Kidney (tissue), 14 donors: ENCODE data around the gene EGFL6. TPM values are rescaled to one million over a fixed set of nuclear protein-coding genes. Genes with fewer than 3 reads are reported as not detected.

Experiments used
- DNase-seq, 5 donors: peaks; one replicate each; pipeline ENCODE4 v3.0.0-alpha.2; 2013 to 2020
- FAIRE-seq: peaks from 2 replicates; lab custom pipeline; 2012; peaks lifted over from hg19 to GRCh38; lab: Jason Lieb, UNC
- H3K27ac ChIP-seq, 2 donors: one replicate each; pipeline ENCODE4 v1.7.0; 2013; ENCODE audit warnings: low read depth in 2 of 2, low read length in 2 of 2, inconsistent platforms in 1 of 2
- H3K27me3 ChIP-seq: one replicate; pipeline ENCODE4 v1.7.1; 2013; ENCODE audit warnings: low read length, inconsistent platforms; ENCODE audit not compliant: control insufficient read depth, insufficient read depth
- H3K36me3 ChIP-seq, 3 donors: one replicate each; pipeline versions ENCODE4 v1.7.0 to v1.7.1; 2013; ENCODE audit warnings: low read length in 3 of 3, control low read depth in 1 of 3, inconsistent platforms in 1 of 3; ENCODE audit not compliant: insufficient read depth in 3 of 3, control insufficient read depth in 2 of 3
- H3K4me1 ChIP-seq, 3 donors: one replicate each; pipeline versions ENCODE4 v1.7.0 to v1.7.1; 2013; ENCODE audit warnings: low read length in 3 of 3, inconsistent platforms in 1 of 3, low read depth in 1 of 3; ENCODE audit not compliant: control insufficient read depth in 2 of 3, insufficient read depth in 2 of 3
- H3K4me3 ChIP-seq, 3 donors: one replicate each; pipeline versions ENCODE4 v1.7.0 to v1.8.1; 2013; ENCODE audit warnings: low read length in 3 of 3, control low read depth in 1 of 3, inconsistent platforms in 1 of 3
- H3K9ac ChIP-seq, 3 donors: one replicate each; pipeline versions ENCODE4 v1.7.0 to v1.7.1; 2013; ENCODE audit warnings: low read length in 3 of 3, control low read depth in 1 of 3, inconsistent platforms in 1 of 3
- H3K9me3 ChIP-seq, 3 donors: one replicate each; pipeline versions ENCODE4 v1.7.0 to v1.7.1; 2013; ENCODE audit warnings: low read length in 3 of 3, control low read depth in 1 of 3, inconsistent platforms in 1 of 3; ENCODE audit not compliant: control insufficient read depth in 2 of 3, insufficient read depth in 1 of 3
- CTCF ChIP-seq: IDR thresholded peaks from 3 replicates; pipeline ENCODE4 v1.5.1; 2012; ENCODE audit warnings: mild to moderate bottlenecking, moderate library complexity, borderline replicate concordance; ENCODE audit not compliant: insufficient read depth; ENCODE audit errors: extremely low read depth
- intact Hi-C: fragments of 100-400 bp; cut with DNase I; formaldehyde crosslinking; loops from one replicate; pipeline ENCODE4 v1.11.1; 2022
- polyA plus RNA-seq: library from polyadenylated mRNA; stranded (reverse); fragments of 350-450 nt; fragmentation: Illumina TruSeq; extraction: RNeasy Lipid Tissue Mini Kit (QIAGEN cat#74804); gene quantifications from one replicate; pipeline ENCODE4 v1.2.3, GENCODE V29; 2014; ENCODE audit warnings: low read depth, low replicate concordance; ENCODE audit not compliant: insufficient read depth
- total RNA-seq: library from RNA; stranded (reverse); fragmentation: NEBNext Ultra II Directional; extraction: Animal tissue kit (Norgen Biotek cat#: 25700); gene quantifications from one replicate; pipeline ENCODE4 v1.2.1, GENCODE V29; 2021
- donor health status: control.
- donor health status: control.
- donor health status: control.
- donor health status: control.
- donor health status: control.
- donor health status: DM: yes; HTN: yes; CAD: no.
- donor health status: Normal renal cell carcinoma (clear cell type).

The EGFL6 gene
- total and polyA plus RNA-seq, 2 donors from 2014 or later: 0.43 TPM; not detected in 1

- no peak for FAIRE-seq
- no peak overlapping the region for H3K9ac ChIP-seq
- no peaks in the 10 kb centered on the region for H3K9me3 ChIP-seq
- peaks cover 8% of the 10 kb centered on the region for H3K27me3 ChIP-seq
- DNase-seq: no peak
- intact Hi-C loops: no loop called here
- no peak overlapping the region for H3K4me3 ChIP-seq
- no peaks in the 10 kb centered on the region for H3K36me3 ChIP-seq
- H3K4me1 ChIP-seq: no peaks in the 10 kb centered on the region
- no peak overlapping the region for H3K27ac ChIP-seq
- no peak for TF ChIP-seq CTCF
Measured at GRCh38 chrX:13579661-13580060, 10.3 kb downstream of the EGFL6 start.

DNA sequence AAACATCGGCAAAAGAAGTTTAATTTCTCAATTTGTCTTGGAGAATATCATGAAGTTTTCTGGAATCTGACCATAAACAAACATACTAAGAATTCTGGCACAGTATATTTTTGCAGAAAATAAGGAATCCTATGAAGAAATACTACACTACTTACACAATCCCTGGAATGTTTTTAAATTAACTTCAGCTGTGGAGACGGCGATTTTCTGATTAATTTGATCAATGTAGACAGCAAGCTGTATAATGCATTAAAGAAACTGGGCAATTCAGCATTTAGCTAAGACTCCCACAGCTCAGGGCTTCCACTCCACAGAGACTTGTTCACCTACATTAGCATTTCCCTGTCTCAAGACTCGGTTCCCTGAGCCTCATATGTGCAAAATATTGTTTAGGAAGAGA lies 12.2 kb downstream of the EGFL6 start:
- intact Hi-C loops: no loop called here
- Histone ChIP-seq H3K9ac (no peak overlapping the region), H3K4me1 (no peaks in the 10 kb centered on the region), H3K4me3 (no peak overlapping the region), H3K27ac (no peak overlapping the region), H3K9me3 (no peaks in the 10 kb centered on the region), H3K36me3 (no peaks in the 10 kb centered on the region), H3K27me3 (peaks cover 9% of the 10 kb centered on the region)
- DNase-seq: no peak
- TF ChIP-seq CTCF: no peak
- FAIRE-seq: no peak

GRCh38 chrX:13587786-13588477 lies 18.5 kb downstream of the EGFL6 start:
- Histone ChIP-seq H3K36me3 (no peaks in the 10 kb centered on the region), H3K9me3 (no peaks in the 10 kb centered on the region), H3K9ac (no peak overlapping the region), H3K27me3 (peaks cover 23% of the 10 kb centered on the region), H3K27ac (no peak overlapping the region), H3K4me3 (no peak overlapping the region), H3K4me1 (no peaks in the 10 kb centered on the region)
- FAIRE-seq (no peak), DNase-seq (no peak)
- intact Hi-C loops: no loop called here
- no peak for TF ChIP-seq CTCF

DNA sequence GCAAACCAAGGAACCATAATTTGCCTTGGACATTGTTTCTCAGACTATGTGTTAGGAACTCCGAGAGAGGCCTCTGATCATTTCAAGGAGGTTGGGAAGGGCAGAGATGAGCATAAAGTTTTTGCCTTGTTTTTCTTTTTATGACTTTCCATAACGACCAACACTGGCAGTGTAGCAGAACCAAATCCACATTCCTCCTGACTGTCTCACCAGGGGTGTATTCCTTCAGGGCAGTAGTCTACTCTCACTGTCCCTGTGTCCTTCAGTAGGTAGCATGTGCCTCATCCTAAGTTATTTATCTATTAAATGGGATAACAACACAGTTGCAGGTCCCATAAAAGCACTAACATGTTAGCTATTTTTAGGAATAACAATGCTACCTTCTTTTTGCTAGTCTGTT lies 20.8 kb downstream of the EGFL6 start:
- intact Hi-C loops: no loop called here
- Histone ChIP-seq H3K9me3 (no peaks in the 10 kb centered on the region), H3K4me3 (no peak overlapping the region), H3K9ac (no peak overlapping the region), H3K27ac (no peak overlapping the region), H3K4me1 (no peaks in the 10 kb centered on the region), H3K36me3 (no peaks in the 10 kb centered on the region), H3K27me3 (peaks cover 27% of the 10 kb centered on the region)
- no peak for FAIRE-seq
- no peak for DNase-seq
- no peak for TF ChIP-seq CTCF
